ENCODE measurements around the gene KMT2B.
"Not testable (repeated sequence)": the region's sequence is repeated elsewhere in the genome, so short reads cannot be mapped to it uniquely, and the experiment has no call there.

KMT2B gene

DNA sequence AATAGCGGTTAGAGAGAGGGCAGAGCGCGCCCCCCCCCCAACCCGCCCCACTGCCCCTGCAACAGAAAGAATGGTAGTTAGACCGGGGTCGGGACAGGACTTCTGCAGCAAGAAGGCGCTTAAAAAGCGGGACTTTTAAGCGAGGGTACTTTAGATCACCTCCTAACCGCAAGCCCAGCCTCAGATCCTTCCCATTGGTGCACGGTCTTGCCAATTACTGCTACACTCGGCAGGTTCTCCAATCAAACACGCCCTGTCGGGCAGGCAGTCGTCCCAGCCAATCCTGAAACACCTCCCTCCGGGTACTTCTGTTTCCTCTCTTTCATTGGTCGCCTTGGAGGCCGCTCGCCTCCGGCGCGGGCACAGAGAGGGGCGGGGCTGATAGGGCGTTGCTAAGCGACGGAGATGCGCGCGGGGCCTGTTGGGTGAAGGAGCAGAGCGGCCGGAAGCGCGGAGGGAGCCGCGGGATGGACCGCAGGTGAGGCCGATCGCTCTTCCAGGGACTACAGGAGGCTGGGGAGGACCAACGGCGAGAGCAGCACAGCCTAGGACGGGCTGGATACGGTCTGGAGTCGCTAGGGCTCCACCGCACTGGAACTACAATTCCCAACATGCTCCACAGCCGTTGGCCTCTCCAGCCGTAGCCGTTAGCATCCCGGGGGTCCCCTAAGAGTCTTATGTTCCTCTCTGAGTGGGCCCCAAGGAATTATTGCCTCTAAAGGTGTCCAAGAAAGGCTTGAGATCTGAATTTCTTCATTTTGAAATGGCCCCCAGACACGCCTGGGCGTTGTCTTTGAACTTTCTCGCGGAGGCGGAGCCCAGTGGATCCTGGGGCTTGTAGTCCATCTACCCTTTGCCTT is 40.2 kb downstream of the KMT2B start, which contains the start of gene PROSER3:
PROSER3 (plus strand) TSS at position 428 of the 860 bp plus-strand sequence; CDS start at position 468, 40 bp downstream.
- DNase-seq, result peak; percentile 93 to 97

DNA sequence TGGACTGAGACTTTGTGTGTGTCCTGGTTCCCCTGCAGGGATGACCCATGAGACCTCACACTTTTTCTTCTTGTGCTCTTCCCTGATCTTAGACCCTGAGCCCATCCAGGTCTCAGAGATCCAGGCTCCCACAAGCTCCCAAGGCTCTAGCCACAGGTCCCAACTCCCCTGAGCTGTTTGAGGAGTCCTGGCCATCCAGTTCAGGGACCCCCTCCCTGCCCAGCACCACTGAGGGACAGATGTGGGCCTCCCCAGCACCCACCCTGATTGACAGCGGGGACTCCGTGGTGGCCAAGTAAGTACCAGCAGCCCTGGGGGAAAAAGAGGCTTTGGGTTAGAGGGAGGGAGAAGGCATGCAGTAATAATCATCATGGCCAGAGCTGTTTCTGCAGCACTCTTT is 41.9 kb downstream of the KMT2B start:
- DNase-seq, result no peak

DNA sequence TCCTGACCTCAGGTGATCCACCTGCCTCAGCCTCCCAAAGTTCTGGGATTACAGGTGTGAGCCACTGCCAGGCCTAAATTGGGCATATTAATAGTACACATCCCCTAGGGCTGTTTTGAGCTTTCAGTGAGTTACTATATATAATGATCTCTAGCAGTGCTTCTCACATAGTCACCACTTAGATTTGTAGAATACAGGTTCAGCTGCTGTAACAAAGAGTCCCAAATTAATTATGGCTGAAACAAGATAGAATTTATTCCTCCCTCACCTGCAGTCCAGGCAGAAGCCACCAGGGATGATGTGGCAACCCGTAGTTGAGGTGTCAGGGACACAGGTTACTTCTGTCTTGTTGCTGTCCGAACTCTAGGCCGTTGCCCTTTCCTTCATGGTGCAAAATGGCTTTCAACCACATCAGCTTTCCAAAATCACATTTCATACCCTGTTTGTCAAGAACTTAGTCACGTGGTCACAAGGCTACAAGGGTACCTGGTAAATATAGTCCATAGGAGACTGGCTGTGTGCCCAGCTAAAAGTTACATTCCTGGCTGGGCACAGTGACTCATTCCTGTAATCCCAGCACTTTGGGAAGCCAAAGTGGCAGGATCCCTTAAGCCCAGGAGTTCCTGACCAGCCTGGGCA is 43.0 kb downstream of the KMT2B start:
- no peak for DNase-seq

DNA sequence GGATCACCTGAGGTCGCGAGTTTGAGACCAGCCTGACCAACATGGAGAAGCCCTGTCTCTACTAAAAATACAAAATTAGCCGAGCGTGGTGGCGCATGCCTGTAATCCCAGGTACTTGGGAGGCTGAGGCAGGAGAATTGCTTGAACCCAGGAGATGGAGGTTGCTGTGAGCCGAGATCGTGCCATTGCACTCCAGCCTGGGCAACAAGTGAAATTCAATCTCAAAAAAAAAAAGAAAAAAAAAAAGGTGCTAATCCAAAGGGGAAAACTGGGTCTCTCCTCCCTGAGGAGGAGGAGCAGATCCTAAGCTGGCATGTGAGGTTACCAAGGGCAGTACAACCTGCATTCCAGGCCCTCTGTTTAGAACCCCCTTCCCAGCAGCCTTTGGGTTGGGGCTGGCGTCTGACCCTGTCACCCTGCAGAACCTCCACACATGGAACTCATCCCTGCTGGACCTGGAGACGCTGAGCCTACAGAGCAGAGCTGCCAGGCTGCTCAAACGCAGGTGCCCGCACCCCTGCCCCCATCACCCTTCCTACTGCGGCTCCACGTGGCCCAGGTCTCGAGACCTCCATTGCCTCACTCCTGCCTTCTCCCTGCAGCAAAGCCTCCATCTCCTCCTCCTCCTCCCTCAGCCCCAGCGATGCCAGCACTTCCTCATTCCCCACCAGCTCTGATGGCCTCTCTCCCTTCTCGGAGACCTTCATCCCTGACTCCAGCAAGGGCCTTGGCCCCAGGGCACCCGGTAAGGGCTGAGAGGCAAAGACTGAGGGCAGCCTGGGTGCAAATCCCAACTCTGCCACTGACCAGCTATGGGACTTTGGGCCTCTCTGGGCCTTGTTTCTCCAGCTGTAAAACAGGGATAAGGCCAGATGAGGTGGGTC is 46.9 kb downstream of the KMT2B start:
- no peak for DNase-seq

DNA sequence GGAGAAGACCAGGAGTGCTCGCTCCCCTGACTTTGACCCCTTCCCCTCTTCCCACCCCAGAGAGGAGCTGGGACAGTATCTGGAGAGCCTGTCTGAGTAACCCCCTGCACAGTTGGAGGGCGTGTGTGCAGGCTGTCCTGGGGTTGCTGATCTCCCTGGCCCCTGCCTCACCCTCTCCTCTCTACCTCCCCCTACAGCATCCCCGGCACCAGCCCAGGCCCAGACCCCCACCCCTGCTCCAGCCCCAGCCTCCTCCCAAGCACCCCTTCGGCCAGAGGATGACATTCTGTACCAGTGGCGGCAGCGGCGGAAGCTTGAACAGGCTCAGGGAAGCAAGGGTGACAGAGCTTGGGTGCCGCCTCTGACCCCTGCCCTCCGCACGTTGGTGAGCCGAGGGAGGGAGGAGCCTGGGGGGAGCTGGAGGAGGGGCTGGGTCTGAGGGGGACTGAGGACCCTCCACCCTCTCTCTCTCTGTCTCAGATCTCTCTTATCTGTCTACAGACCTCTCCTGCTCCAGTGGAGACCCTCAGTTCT is 48.8 kb downstream of the KMT2B start:
- no peak for DNase-seq

DNA sequence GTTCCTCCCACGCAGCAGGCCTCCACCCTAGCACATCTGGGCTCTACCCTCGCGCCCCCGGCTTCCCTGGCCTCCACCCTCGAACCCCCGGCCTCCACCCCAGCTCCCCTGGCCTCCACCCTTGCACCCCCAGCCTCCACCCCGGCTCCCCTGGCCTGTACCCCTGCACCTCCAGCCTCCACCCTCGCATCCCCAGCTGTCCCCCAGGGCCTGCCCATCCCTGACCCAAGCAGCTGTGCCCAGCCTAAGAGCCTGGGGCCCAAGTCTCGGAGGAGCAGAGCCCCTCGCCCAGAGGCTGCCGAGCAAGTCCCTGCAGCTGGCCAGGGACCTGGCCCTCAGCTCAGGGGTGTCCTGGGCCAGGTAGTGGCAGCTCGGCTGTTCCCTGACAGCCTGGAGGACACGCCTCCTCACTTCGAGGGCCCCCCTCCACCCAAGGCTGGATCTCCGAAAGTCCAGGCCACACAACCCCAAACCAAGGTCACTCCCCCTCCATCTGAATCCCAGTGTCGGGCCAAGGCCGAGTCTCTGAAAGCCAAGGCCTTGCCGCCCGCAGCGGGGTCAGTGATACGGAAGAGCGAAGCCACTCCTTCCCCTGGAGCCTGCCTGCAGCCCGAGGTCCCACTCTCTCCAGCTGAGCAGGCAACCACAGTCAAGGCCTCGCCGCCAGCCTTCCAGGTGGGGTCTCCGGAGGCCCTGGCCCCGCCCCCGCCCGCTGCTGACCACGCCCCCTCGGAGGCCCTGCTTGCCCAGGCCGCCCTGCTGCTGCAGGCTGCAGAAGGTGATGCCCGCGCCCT is 49.7 kb downstream of the KMT2B start:
- DNase-seq, result no peak

DNA sequence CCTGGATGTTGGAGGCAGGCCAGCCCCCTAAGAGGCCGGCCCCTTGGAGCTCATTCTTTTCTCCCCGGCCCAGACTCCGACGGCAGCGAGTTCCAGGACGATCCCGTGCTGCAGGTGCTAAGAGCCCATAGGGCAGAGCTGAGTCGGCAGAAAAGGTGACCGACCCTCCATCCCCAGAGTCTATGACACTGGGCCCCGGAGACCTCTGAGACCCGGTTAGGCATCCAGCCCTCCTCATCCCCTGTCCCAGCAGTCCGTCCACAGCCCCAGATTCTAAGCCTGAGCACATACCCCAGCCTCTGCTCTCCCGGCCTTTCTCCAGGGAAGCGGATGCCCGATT is 50.2 kb downstream of the KMT2B start:
- no peak for DNase-seq

DNA sequence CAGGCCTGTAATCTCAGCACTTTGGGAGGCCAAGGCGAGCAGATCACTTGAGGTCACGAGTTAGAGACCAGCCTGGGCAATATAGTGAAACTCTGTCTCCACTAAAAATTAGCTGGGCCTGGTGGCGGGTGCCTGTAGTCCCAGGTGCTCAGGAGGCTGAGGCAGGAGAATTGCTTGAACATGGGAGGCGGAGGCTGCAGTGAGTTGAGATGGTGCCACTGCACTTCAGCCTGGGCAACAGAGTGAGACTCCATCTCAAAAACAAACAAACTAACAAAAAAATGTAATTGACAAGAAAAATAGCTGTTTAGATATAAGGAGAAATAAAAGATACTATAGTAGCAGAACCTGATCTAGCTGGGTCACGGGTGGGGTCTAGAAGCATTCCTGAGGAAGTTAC is 54.6 kb downstream of the KMT2B start:
- DNase-seq, result not testable (repeated sequence)

DNA sequence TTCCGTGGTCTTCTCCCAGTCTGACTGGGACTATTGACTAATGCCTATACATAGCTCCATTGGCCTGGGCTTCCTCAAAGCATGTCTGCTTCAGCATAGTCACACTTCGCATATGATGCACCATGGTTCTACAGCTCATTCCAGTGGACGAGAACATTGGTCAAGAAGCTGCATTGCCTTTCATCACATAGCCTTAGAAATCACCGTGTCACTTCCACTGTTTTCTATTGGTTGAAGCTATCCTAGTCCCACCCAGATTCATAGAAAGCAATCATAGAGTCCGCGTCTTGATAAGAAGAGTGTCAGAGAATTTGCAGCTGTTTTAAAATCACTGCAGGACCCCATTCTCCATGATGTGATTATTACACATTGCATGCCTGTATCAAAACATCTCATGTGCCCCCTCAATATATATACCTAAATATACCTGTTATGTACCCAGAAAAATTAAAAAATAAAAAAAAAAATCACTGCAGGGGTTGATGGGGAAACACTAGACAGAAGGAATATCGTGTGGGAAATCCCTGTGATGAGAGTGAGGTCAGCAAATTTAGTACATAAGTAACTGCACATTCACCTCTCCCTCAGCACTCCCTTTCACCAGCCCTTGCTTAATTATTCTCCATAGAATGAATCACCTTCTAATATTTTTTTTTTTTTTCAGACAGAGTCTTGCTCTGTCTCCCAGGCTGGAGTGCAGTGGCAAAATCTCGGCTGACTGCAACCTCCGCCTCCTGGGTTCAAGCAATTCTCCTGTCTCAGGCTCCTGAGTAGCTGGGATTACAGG is 55.4 kb downstream of the KMT2B start:
- no peak for DNase-seq

DNA sequence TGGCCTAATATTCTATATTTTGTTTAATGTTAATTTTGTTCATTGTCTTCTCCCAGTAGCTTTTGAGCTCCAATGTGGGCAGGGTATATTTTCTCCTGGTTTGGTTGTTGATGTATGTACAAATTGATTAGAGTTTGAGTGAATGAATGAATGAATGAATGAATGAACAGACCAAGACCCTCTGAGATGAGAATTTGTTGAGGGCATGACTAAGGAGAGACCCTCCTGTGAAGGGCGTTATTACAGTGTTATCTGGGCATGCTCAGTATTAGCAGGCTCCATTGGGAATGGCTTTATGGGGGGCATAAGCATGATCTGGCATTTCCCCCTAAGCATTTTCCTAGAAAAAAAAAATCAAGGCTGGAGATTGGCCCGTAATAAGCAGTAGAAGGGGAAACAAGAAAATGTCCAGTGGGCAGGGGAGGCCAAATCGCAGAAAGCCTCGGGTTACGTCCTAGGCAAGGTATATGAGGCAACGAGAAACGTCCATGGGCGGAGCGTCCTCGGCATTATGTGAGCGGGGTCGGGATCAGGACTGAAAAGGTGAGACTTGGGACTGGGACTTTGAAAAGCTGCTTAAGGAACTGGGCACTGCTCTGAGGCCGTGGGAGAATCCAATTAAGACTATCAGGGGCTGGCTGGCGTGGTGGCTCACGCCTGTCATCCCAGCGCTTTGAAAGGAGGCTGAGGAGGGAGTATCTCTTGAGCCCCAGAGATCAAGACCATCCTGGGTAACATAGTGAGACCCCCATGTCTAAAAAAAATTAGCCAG is 56.7 kb downstream of the KMT2B start:
- DNase-seq, result no peak

DNA sequence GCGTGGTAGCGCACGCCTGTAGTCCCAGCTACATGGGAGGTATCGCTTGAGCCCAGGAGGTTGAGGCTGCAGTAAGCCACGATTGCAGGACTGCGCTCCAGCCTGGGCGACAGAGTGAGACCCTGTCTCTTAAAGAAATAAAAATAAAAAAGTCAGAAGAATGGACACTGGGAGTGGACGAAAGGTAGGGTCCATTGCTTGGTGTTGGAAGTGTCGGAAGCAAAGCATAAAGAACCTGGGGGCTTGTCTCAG is 57.2 kb downstream of the KMT2B start:
- no peak for DNase-seq

DNA sequence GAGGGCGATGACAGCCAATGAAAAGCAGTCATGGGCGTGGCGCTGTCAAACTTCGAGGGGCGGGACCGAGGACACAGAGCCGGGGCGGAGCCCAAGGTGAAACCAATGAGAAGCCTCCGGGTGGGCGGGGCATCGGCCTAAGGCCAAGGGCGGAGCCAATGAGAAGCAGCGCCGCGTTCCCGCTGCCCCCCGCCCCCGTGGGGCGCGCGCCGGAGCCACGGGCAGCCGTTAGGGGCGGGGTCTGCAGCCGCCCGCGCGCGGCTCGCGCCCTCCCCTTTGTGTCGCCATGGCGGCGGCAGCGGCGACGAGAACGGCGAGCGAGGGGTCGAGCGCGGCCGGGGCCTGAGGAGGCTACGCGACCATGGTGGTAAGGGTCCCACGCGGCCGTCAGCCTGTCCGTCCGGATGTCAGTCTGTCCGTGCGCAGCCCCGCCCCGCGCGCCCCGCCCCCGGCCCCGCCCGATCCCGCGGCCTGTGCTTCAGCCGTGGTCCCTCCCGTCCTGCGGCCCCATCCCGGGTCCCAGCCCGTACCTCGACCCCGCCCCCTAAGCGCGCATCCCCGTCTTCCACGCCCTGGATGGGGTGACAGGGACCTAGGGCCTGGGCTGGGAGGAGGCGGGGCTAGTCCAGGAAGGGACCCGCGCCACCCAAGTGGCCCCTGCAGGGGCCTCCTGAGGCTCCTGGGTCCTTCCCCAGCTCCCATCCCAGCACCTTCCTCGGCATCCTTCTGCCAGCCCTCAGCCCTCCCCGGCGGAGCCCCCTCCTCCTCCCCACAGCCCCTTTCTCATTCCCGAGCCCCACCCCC is 57.7 kb downstream of the KMT2B start, which contains the start of gene ARHGAP33:
ARHGAP33 (plus strand) TSS at position 267 of the 804 bp plus-strand sequence; CDS start at position 362, 95 bp downstream.
- peak; percentile 76 to 88 for DNase-seq

DNA sequence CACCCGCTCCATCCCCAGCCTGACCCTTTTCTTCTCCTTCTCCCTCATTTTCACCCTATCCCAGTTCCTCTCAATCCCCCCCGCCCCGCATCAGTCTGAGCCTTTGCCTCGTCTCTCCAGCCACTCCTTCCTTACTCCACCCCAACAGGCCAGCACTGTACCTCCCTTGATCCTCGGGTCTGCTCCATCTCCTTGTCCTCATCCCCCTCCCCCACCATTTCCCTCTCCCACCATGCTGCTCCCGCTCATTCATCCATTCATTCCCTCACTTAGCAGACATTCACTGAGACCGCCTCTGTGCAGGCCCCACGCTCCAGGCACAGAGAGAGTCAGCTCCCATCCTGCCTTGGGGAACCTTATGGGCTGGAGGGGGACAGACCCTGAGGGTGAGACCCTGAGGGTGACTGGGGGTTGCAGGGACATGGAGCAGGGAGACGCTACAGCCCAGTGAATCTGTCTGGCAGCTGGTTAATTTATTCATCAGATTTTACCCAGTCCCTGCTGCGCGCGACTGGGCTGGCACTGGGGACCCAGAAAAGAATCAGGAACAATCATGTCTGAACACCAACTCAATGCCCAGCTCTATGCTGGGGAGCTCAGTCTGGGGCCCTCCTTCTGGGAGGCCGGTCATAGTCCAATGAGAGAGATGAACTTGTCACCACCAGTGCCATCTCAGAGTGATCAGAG is 58.4 kb downstream of the KMT2B start:
- DNase-seq, result no peak

DNA sequence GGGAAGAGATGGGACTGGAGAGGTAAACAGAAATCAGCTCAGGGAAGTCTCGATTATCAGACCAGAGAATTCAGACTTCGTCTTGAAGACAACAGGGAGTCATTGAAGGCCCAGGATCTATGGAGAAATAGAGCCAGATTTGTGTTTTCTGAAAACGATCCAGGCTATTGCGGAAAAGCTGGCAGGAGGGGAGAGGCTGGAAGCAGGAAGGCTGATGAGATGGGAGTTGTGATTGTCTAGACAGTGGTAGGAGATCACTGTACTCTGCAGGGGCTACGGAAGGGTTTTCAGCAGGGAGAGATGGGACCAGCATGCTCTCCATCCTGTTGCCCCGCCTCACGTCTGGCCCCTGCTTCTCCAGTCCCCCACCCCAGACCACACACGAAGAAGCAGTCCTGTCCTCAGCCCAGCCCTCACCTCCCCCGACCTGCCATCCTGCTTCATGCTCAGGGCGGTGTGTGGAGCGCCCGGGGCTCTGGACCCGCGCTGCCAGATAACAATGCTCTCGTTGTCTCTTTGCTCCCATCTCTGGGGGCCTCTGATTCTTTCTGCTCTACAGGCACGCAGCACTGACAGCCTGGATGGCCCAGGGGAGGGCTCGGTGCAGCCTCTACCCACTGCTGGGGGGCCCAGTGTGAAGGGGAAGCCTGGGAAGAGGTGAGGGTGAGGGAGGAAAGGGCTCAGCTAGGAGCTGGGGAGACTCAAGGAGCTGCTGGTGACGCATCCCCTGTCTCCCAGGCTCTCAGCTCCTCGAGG is 59.5 kb downstream of the KMT2B start:
- DNase-seq, result no peak

DNA sequence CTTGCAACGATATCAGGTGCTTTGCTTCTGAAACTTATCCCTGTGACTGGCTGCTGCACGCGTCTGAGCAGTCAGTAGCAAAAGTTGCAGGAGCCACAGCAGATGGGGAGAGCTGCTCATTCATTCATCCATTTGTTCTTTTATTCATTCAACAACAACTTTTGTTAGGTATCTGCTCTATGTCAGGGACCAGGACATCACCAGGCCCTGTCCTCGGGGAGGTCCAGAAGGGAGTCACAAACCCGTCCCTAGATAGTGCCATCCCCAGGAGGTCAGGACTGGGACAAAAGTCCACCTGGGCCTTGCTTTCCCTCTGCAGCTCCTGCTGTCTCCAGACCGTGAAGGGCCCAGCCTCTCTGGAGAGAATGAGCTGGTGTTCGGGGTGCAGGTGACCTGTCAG is 60.2 kb downstream of the KMT2B start:
- DNase-seq, result no peak

DNA sequence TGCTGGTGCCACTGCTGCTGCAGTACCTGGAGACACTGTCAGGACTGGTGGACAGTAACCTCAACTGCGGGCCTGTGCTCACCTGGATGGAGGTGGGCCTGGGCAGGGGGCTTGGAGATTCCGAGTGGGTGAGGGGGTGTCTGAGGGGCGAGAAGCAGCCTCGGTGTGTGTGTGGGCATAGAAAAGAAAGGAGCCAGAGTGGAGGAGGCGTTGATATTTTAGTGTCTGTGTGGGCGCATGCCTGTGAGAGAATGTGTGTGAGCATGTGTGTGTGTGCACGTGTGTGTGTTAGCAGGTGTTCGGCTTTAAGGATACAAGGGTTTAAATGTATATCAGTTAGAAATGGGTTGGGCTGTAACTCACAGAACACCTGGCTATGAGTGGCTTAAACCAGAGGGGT is 61.2 kb downstream of the KMT2B start:
- DNase-seq, result no peak

DNA sequence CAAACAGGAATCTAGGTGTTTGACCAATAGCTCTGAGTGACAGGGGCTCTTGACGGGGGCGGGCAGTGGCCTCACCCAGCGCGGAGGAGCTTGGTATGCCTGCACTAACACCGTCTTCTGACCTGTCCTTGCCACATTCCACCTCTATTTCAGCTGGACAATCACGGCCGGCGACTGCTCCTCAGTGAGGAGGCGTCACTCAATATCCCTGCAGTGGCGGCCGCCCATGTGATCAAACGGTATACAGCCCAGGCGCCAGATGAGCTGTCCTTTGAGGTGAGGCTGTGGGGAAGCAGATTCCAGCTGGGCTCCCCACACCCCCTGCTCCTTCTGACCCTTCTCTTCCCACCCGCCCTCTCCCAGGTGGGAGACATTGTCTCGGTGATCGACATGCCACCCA is 62.3 kb downstream of the KMT2B start:
- no peak for DNase-seq

DNA sequence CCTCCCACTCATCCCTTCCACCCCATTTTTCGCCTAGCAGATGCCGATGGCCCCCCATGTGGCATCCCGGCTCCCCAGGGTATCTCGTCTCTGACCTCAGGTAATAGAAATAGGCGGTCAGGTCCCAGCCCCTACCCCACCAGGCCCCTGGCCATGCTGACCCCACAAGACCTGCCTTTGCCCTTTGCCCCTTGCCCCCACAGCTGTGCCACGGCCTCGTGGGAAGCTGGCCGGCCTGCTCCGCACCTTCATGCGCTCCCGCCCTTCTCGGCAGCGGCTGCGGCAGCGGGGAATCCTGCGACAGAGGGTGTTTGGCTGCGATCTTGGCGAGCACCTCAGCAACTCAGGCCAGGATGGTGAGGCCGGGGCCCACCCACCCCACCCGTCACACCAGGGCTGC is 62.9 kb downstream of the KMT2B start:
- DNase-seq, result no peak

DNA sequence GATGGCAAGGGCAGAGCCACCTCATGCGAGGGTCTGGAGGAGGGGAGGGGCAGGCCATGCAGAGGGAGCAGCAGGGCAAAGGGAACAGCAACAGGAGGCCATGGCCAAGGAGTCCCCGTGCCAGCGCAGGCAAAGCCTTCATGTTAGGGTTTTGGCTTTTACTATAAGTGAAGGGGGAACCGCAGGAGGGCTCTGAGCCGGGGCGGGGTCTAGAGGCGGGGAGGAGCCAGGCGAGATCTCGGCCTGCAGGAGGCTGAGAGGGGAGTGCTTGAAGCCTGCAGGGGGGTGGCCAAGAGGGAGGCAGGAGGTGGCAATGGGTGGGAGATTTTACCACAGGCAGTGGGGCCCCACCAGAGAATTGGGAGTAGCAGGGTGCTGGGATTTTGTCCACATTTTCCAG is 63.8 kb downstream of the KMT2B start:
- no peak for DNase-seq

All from SW 1271 (cell line).